Right lobe of liver (tissue), 4 donors: ENCODE measurements around the gene SAMD4A.

Experiments used
- POLR2A ChIP-seq: fragments of 450-650 bp; IDR thresholded peaks from one replicate; pipeline ENCODE4 v1.6.1; 2017; ENCODE audit warnings: antibody characterized with exemption, mild to moderate bottlenecking
- TF ChIP-seq, protein P1 (sequence below), 4 donors: fragments of 200-600 bp in 3 of 4; fragments of 450-650 bp in 1 of 4; IDR thresholded peaks; one replicate each; pipeline versions ENCODE4 v1.5.1 to v1.8.0; 2016 to 2022; ENCODE audit warnings: antibody characterized with exemption in 4 of 4, mild to moderate bottlenecking in 2 of 4
- donor health status: DM: no; HTN: no; CAD: no.
- donor health status: DM: no; HTN: no; CAD: no.
- donor health status: DM: no; HTN: yes; CAD: no.

DNA sequence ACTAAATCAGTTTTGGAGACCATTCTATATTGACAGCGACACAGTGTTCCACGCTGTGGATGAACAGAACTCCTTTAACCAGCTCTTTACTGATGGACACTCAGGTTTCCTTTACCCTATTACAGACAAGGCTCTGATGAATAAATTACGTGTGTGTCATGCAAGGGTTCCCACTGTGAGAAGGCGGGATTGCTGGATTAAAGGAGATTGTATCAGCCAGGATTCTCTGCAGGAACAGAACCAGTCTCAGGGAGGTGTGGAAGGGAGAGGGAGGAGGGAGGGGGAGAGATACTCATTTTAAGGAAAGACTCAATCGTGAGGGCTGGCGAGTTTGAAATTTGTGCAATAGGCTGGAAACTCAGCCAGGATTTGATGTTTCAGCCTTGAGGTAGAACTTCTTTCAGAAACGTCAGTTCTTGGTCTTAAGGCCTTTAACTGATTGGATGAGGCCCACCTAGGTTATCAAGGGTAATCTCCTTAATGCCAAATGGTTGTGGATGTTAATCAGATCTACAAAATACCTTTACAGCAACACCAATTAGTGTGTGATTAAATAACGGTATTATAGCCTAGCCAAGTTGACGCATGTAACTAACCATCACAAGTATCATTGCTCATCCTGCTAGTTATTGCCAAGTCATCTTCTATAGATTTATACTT lies 231.7 kb downstream of the SAMD4A start:
- TF ChIP-seq, protein P1, sequence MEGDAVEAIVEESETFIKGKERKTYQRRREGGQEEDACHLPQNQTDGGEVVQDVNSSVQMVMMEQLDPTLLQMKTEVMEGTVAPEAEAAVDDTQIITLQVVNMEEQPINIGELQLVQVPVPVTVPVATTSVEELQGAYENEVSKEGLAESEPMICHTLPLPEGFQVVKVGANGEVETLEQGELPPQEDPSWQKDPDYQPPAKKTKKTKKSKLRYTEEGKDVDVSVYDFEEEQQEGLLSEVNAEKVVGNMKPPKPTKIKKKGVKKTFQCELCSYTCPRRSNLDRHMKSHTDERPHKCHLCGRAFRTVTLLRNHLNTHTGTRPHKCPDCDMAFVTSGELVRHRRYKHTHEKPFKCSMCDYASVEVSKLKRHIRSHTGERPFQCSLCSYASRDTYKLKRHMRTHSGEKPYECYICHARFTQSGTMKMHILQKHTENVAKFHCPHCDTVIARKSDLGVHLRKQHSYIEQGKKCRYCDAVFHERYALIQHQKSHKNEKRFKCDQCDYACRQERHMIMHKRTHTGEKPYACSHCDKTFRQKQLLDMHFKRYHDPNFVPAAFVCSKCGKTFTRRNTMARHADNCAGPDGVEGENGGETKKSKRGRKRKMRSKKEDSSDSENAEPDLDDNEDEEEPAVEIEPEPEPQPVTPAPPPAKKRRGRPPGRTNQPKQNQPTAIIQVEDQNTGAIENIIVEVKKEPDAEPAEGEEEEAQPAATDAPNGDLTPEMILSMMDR (IDR thresholded peaks at IDR 0.05) = no peak
- TF ChIP-seq POLR2A = no peak
